Measurements from ENCODE around the gene BLM. TPM values are rescaled to one million over a fixed set of nuclear protein-coding genes. Genes with fewer than 3 reads are reported as not detected.
A peak's percentile ranks its signal among the peaks of the same experiment; 100 is the strongest.

Gene BLM
- total RNA-seq, 1 experiment from 2014 or later, result 33.5 TPM

DNA sequence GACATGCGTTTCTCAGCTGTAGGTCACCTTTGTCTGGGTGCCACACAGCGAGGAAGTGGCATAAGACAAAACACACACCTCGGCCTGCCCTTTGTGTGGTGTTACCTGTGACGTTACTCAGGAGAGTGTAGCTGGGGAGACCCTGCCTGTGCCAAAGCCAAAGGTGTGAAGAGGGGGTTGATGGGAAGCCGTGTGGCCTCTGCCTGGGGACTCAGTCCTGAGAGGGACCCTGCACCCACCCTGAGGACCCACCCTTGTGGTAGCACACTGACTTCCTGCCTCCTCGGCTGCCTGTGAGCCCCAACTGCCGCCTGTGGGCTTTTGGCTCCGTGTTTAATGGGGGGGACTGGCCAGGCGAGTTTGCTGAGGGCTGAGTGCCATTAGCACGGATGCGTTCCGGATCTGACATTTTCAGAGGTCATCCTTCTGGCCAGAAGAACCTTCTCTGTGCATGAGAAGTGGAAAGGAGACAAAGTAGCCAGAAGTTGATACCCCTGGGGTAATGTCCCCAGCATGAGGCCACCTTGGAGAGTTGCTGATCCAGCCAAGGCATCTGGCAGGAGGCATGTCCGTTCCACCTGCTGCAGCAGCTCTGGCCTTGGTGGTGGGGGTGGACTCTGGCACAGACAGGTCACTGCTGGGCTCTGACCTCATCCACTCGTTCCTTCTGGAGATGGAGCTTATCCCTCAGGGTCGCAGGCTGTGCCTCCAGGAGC, 99.4 kb downstream of the BLM start:
- Histone ChIP-seq H3K9ac (ENCODE audit: low read length) (peak overlapping the region; percentile 78), H3K4me1 (ENCODE audit: low read length) (peaks cover 65% of the 10 kb centered on the region), H3K9me3 (ENCODE audit: low read length) (no peaks in the 10 kb centered on the region), H3K9me2 (replicated peaks; ENCODE audit: insufficient read depth, low read length) (no peaks in the 10 kb centered on the region), H3K79me2 (ENCODE audit: low read length) (no peaks in the 10 kb centered on the region), H3K36me3 (ENCODE audit: insufficient read depth, low read length) (0 out of 2 replicates have a peak, but pooled peaks cover 4% of the 10 kb centered on the region), H3K27ac (ENCODE audit: low read length) (peak overlapping the region; percentile 94), H4K20me1 (ENCODE audit: insufficient read depth, low read depth, low read length) (no peaks in the 10 kb centered on the region), H2AFZ (ENCODE audit: low read length) (no peak overlapping the region), H3K4me3 (ENCODE audit: low read length) (peak overlapping the region; percentile 59), H3K4me2 (ENCODE audit: low read depth, low read length, poor library complexity, severe bottlenecking) (peak overlapping the region; percentile 81), H3K27me3 (ENCODE audit: low read length) (no peaks in the 10 kb centered on the region)
- DNase-seq, result no peak

GRCh38 chr15:90817117-90818057, 100.2 kb downstream of the BLM start:
- peak; percentile 82 for DNase-seq
- H3K4me3 ChIP-seq (ENCODE audit: low read length), result peak overlapping the region; percentile 59
- 0 out of 2 replicates have a peak, but pooled peaks cover 4% of the 10 kb centered on the region for H3K36me3 ChIP-seq (ENCODE audit: insufficient read depth, low read length)
- peak overlapping the region; percentile 94 for H3K27ac ChIP-seq (ENCODE audit: low read length)
- no peak overlapping the region for H2AFZ ChIP-seq (ENCODE audit: low read length)
- H4K20me1 ChIP-seq (ENCODE audit: insufficient read depth, low read depth, low read length), result no peaks in the 10 kb centered on the region
- H3K9me3 ChIP-seq (ENCODE audit: low read length), result no peaks in the 10 kb centered on the region
- peaks cover 65% of the 10 kb centered on the region for H3K4me1 ChIP-seq (ENCODE audit: low read length)
- peak overlapping the region; percentile 78 for H3K9ac ChIP-seq (ENCODE audit: low read length)
- no peaks in the 10 kb centered on the region for H3K79me2 ChIP-seq (ENCODE audit: low read length)
- peak overlapping the region; percentile 81 for H3K4me2 ChIP-seq (ENCODE audit: low read depth, low read length, poor library complexity, severe bottlenecking)
- no peaks in the 10 kb centered on the region for H3K27me3 ChIP-seq (ENCODE audit: low read length)
- no peaks in the 10 kb centered on the region for H3K9me2 ChIP-seq (replicated peaks; ENCODE audit: insufficient read depth, low read length)

- DNase-seq, result peak; percentile 98
- no peaks in the 10 kb centered on the region for H3K79me2 ChIP-seq (ENCODE audit: low read length)
- H3K9ac ChIP-seq (ENCODE audit: low read length), result peak overlapping the region; percentile 78
Measured at GRCh38 chr15:90818251-90819210, 101.4 kb downstream of the BLM start.

DNA sequence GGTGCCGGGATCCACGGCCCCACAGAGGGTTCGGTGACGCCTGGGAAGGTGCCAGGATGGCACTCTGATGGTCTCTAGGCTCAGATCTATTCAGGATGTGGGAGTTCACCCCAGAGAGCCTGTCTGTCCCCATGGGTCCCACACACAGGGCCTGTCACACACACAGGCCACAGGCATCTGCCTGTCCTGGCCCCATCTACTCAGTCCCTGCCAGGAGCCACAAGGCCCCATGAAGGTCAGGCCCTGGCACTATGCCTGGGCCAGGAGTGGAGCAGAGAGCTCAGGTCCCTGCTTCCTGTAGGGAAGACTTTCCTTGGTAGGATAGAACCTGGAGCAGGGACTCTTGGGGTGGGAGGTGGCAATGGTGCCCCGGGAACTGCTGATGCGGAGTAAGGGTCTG, 102.2 kb downstream of the BLM start:
- Histone ChIP-seq H3K9ac (ENCODE audit: low read length) (no peak overlapping the region; the same call in 1 of the 2 replicates), H3K27ac (ENCODE audit: low read length) (no peak overlapping the region), H3K27me3 (ENCODE audit: low read length) (no peaks in the 10 kb centered on the region)

More at GRCh38 chr15:90818251-90819210, 101.4 kb downstream of the BLM start:
- H3K27me3 ChIP-seq (ENCODE audit: low read length), result no peaks in the 10 kb centered on the region
- peak overlapping the region; percentile 94 for H3K27ac ChIP-seq (ENCODE audit: low read length)
- H3K36me3 ChIP-seq (ENCODE audit: insufficient read depth, low read length), result no peaks in the 10 kb centered on the region
- peaks cover 64% of the 10 kb centered on the region for H3K4me1 ChIP-seq (ENCODE audit: low read length)
- no peaks in the 10 kb centered on the region for H3K9me2 ChIP-seq (replicated peaks; ENCODE audit: insufficient read depth, low read length)
- no peaks in the 10 kb centered on the region for H3K9me3 ChIP-seq (ENCODE audit: low read length)
- H3K4me2 ChIP-seq (ENCODE audit: low read depth, low read length, poor library complexity, severe bottlenecking), result peak overlapping the region; percentile 81
- no peak overlapping the region for H2AFZ ChIP-seq (ENCODE audit: low read length)
- H3K4me3 ChIP-seq (ENCODE audit: low read length), result peak overlapping the region; percentile 59
- no peaks in the 10 kb centered on the region for H4K20me1 ChIP-seq (ENCODE audit: insufficient read depth, low read depth, low read length)

DNA sequence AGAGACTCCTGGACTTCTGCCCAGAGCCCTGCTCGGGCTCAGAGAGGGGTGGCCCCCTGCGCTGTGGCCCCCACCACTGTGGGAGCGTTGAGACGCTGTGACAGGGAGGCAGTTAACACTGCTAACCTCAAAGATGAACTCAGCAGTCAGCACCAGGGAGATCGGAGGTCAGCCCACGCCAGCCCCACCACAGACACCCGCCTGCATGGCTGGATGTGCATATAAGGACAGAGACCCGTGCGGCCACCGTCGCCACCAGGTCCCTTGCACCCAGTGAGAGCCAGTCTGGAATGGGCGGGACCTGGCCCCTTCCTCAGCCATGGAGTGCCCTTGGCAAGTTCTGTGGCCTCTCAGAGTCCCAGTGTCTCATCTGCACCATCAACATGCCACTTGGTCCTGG, 102.7 kb downstream of the BLM start:
- Histone ChIP-seq H3K27ac (ENCODE audit: low read length) (no peak overlapping the region), H3K79me2 (ENCODE audit: low read length) (no peaks in the 10 kb centered on the region), H4K20me1 (ENCODE audit: insufficient read depth, low read depth, low read length) (no peaks in the 10 kb centered on the region), H3K9ac (ENCODE audit: low read length) (no peak overlapping the region), H3K9me3 (ENCODE audit: low read length) (no peaks in the 10 kb centered on the region), H3K4me2 (ENCODE audit: low read depth, low read length, poor library complexity, severe bottlenecking) (no peak overlapping the region), H2AFZ (ENCODE audit: low read length) (no peak overlapping the region), H3K4me3 (ENCODE audit: low read length) (no peak overlapping the region), H3K27me3 (ENCODE audit: low read length) (no peaks in the 10 kb centered on the region), H3K4me1 (ENCODE audit: low read length) (peaks cover 51% of the 10 kb centered on the region), H3K36me3 (ENCODE audit: insufficient read depth, low read length) (no peaks in the 10 kb centered on the region), H3K9me2 (replicated peaks; ENCODE audit: insufficient read depth, low read length) (no peaks in the 10 kb centered on the region)
- DNase-seq, result no peak

More for the DNA sequence above, 102.2 kb downstream of the BLM start:
- no peaks in the 10 kb centered on the region for H3K9me3 ChIP-seq (ENCODE audit: low read length)
- DNase-seq, result no peak
- no peak overlapping the region for H3K4me2 ChIP-seq (ENCODE audit: low read depth, low read length, poor library complexity, severe bottlenecking)
- H3K79me2 ChIP-seq (ENCODE audit: low read length), result no peaks in the 10 kb centered on the region
- H3K4me1 ChIP-seq (ENCODE audit: low read length), result peaks cover 55% of the 10 kb centered on the region
- H3K4me3 ChIP-seq (ENCODE audit: low read length), result no peak overlapping the region
- no peaks in the 10 kb centered on the region for H3K9me2 ChIP-seq (replicated peaks; ENCODE audit: insufficient read depth, low read length)
- H4K20me1 ChIP-seq (ENCODE audit: insufficient read depth, low read depth, low read length), result no peaks in the 10 kb centered on the region
- H3K36me3 ChIP-seq (ENCODE audit: insufficient read depth, low read length), result no peaks in the 10 kb centered on the region
- no peak overlapping the region for H2AFZ ChIP-seq (ENCODE audit: low read length)

DNA sequence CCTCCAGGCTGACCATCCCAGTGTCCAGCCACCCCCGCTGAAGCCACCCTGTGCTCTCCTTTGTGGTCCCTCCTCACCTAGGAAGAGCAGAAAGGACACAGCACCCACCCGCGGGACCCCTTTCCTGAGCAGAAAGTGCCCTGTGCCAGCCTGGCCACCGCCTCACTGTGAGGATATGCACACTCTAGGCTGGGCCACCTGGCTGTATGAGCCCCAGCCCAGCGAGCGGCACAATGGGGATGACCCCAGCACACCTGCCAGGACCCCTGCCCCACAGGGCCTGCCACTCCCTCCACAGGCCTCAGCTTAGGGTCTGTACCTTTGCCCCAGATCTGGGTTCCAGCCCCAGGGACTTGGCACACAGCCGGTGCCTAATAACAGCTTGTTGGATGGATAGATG, 103.3 kb downstream of the BLM start:
- Histone ChIP-seq H3K9ac (ENCODE audit: low read length) (no peak overlapping the region), H3K36me3 (ENCODE audit: insufficient read depth, low read length) (no peaks in the 10 kb centered on the region), H3K79me2 (ENCODE audit: low read length) (no peaks in the 10 kb centered on the region), H3K4me1 (ENCODE audit: low read length) (peaks cover 45% of the 10 kb centered on the region), H3K27ac (ENCODE audit: low read length) (no peak overlapping the region), H3K4me2 (ENCODE audit: low read depth, low read length, poor library complexity, severe bottlenecking) (no peak overlapping the region), H4K20me1 (ENCODE audit: insufficient read depth, low read depth, low read length) (no peaks in the 10 kb centered on the region), H3K27me3 (ENCODE audit: low read length) (no peaks in the 10 kb centered on the region), H2AFZ (ENCODE audit: low read length) (no peak overlapping the region), H3K9me2 (replicated peaks; ENCODE audit: insufficient read depth, low read length) (no peaks in the 10 kb centered on the region), H3K9me3 (ENCODE audit: low read length) (no peaks in the 10 kb centered on the region), H3K4me3 (ENCODE audit: low read length) (no peak overlapping the region)
- DNase-seq, result no peak

DNA sequence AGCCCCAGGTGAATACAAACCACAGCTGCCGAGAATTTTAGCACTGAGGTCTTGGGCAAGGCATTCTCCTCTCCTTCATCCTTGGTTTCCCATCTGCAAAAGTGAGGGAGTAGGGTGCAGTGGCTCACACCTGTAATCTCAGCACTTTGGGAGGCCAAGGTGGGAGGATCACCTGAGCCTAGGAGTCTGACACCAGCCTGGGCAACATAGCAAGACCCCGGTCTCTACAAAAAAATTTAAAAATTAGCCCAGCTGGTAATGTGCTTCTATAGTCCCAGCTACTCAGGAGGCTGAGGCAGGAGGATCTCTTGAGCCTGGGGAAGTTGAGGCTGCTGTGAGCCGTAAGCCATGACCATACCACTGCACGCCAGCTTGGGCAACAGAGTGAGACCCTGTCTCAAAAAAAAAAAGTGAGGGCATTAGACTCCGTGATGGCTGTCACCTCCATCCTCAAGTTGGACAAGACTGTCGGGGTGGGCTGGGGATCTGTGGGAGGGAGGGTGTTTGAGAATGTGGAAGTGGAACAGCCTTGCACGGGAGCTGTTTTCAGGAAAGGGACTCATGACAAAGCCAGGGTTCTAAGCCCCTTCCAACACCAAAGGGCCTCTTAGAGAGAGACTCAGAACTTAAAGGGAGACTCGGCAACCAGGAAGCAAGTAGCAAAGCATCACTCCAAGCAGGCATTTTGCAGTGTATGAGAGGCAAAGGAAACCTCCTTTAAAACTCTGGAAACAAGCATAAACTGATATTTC, 105.2 kb downstream of the BLM start:
- H3K9ac ChIP-seq (ENCODE audit: low read length), result no peak overlapping the region
- H3K9me2 ChIP-seq (replicated peaks; ENCODE audit: insufficient read depth, low read length), result no peaks in the 10 kb centered on the region
- no peak overlapping the region for H3K27ac ChIP-seq (ENCODE audit: low read length)
- H2AFZ ChIP-seq (ENCODE audit: low read length), result no peak overlapping the region
- no peaks in the 10 kb centered on the region for H3K36me3 ChIP-seq (ENCODE audit: insufficient read depth, low read length)
- peaks cover 26% of the 10 kb centered on the region for H3K4me1 ChIP-seq (ENCODE audit: low read length)
- no peaks in the 10 kb centered on the region for H3K9me3 ChIP-seq (ENCODE audit: low read length)
- H3K79me2 ChIP-seq (ENCODE audit: low read length), result no peaks in the 10 kb centered on the region
- H3K4me2 ChIP-seq (ENCODE audit: low read depth, low read length, poor library complexity, severe bottlenecking), result no peak overlapping the region
- no peak overlapping the region for H3K4me3 ChIP-seq (ENCODE audit: low read length)
- no peaks in the 10 kb centered on the region for H3K27me3 ChIP-seq (ENCODE audit: low read length)
- no peaks in the 10 kb centered on the region for H4K20me1 ChIP-seq (ENCODE audit: insufficient read depth, low read depth, low read length)
- DNase-seq, result no peak
